WTC11 (cell line): ENCODE measurements around the gene ACTN1.

Experiments used
- ATF3 ChIP-seq: sonication (generic); formaldehyde crosslinking; conservative IDR thresholded peaks from 2 replicates; pipeline ENCODE4 v1.8.1; 2022; ENCODE audit warnings: mild to moderate bottlenecking, missing genetic modification reagents
- CBFB ChIP-seq: sonication (generic); formaldehyde crosslinking; IDR thresholded peaks from 2 replicates; pipeline ENCODE4 v1.8.1; 2022; ENCODE audit warnings: mild to moderate bottlenecking, low read depth, missing genetic modification reagents
- CTCF ChIP-seq: fragments of 200-600 bp; IDR thresholded peaks from 2 replicates; pipeline ENCODE4 v1.8.0; 2022; ENCODE audit warnings: antibody characterized with exemption
- ELF4 ChIP-seq: sonication (generic); formaldehyde crosslinking; IDR thresholded peaks from 2 replicates; pipeline ENCODE4 v1.8.1; 2022; ENCODE audit warnings: low read depth, mild to moderate bottlenecking, moderate library complexity, missing genetic modification reagents
- ETV6 ChIP-seq: sonication (generic); formaldehyde crosslinking; IDR thresholded peaks from 2 replicates; pipeline ENCODE4 v1.8.1; 2022; ENCODE audit warnings: mild to moderate bottlenecking, missing genetic modification reagents
- HMGXB4 ChIP-seq: sonication (generic); formaldehyde crosslinking; IDR thresholded peaks from 2 replicates; pipeline ENCODE4 v1.8.1; 2023; ENCODE audit warnings: mild to moderate bottlenecking, moderate library complexity, missing genetic modification reagents
- JUN ChIP-seq: sonication (generic); formaldehyde crosslinking; IDR thresholded peaks from 2 replicates; pipeline ENCODE4 v1.8.0; 2023; ENCODE audit warnings: mild to moderate bottlenecking, missing genetic modification reagents
- MAX ChIP-seq: sonication (generic); formaldehyde crosslinking; IDR thresholded peaks from 2 replicates; pipeline ENCODE4 v1.8.0; 2022; ENCODE audit warnings: mild to moderate bottlenecking, missing genetic modification reagents
- MLX ChIP-seq: sonication (generic); formaldehyde crosslinking; IDR thresholded peaks from 2 replicates; pipeline ENCODE4 v1.8.1; 2023; ENCODE audit warnings: mild to moderate bottlenecking, missing genetic modification reagents, moderate library complexity
- MXD4 ChIP-seq: fragments of 250-450 bp; sonication (Bioruptor Pico); IDR thresholded peaks from 2 replicates; pipeline ENCODE4 v1.8.0; 2021; ENCODE audit warnings: mild to moderate bottlenecking, moderate library complexity, borderline replicate concordance
- NR2C2 ChIP-seq: sonication (generic); formaldehyde crosslinking; IDR thresholded peaks from 2 replicates; pipeline ENCODE4 v1.8.0; 2022; ENCODE audit warnings: mild to moderate bottlenecking, missing genetic modification reagents
- SP1 ChIP-seq: sonication (generic); formaldehyde crosslinking; conservative IDR thresholded peaks from 2 replicates; pipeline ENCODE4 v1.8.1; 2022; ENCODE audit warnings: missing genetic modification reagents
- ZNF281 ChIP-seq: sonication (generic); formaldehyde crosslinking; IDR thresholded peaks from 2 replicates; pipeline ENCODE4 v1.8.0; 2023; ENCODE audit warnings: mild to moderate bottlenecking, missing genetic modification reagents
- ZNF671 ChIP-seq: fragments of 250-450 bp; sonication (Bioruptor Pico); IDR thresholded peaks from 2 replicates; pipeline ENCODE4 v1.8.0; 2021; ENCODE audit warnings: mild to moderate bottlenecking

- TF ChIP-seq CBFB (CRISPR knock-in tag) (no peak), ZNF281 (CRISPR knock-in tag) (no peak), HMGXB4 (CRISPR knock-in tag) (no peak), ZNF671 (CRISPR knock-in tag) (no peak), CTCF (no peak), MAX (CRISPR knock-in tag) (no peak), SP1 (no peak), JUN (CRISPR knock-in tag) (no peak), MXD4 (CRISPR knock-in tag) (no peak), MLX (no peak), NR2C2 (no peak), ETV6 (CRISPR knock-in tag) (no peak), ATF3 (no peak), ELF4 (CRISPR knock-in tag) (no peak)
These were observed 85.5 kb downstream of the ACTN1 start for GRCh38 chr14:68893566-68893965.
